GM19240 (cell line): ENCODE results near the gene YIF1A.
"Not testable (repeated sequence)": the region's sequence is repeated elsewhere in the genome, so short reads cannot be mapped to it uniquely, and the experiment has no call there.

ENCODE experiments used
- DNase-seq: peaks from one replicate; pipeline ENCODE4 v3.0.0; 2011; ENCODE audit warnings: low spot score; ENCODE audit not compliant: insufficient read length

Gene YIF1A

GRCh38 chr11:66271816-66272215, 17.1 kb downstream of the YIF1A start:
- no peak for DNase-seq

- no peak for DNase-seq
Observed at GRCh38 chr11:66268952-66269905, 19.7 kb downstream of the YIF1A start.

GRCh38 chr11:66268244-66268951, 20.5 kb downstream of the YIF1A start, which contains the start of gene RAB1B:
Gene RAB1B, plus strand, starts transcription at chr11:66268639. Its CDS starts 41 bp downstream, at chr11:66268680.
- DNase-seq: peak; percentile 95

- DNase-seq: peak; percentile 57
Observed at GRCh38 chr11:66267379-66268243, 21.3 kb downstream of the YIF1A start.

GRCh38 chr11:66267039-66267378, 21.9 kb downstream of the YIF1A start:
- DNase-seq: no peak

GRCh38 chr11:66266378-66267038, 22.4 kb downstream of the YIF1A start:
- DNase-seq: no peak

GRCh38 chr11:66265531-66266377, 23.2 kb downstream of the YIF1A start:
- no peak for DNase-seq

GRCh38 chr11:66264914-66265313, 24.0 kb downstream of the YIF1A start:
- no peak for DNase-seq

GRCh38 chr11:66264383-66264782, 24.6 kb downstream of the YIF1A start:
- no peak for DNase-seq

GRCh38 chr11:66263785-66264184, 25.2 kb downstream of the YIF1A start:
- no peak for DNase-seq

GRCh38 chr11:66263231-66263630, 25.7 kb downstream of the YIF1A start:
- DNase-seq: no peak

- no peak for DNase-seq
Observed at GRCh38 chr11:66262696-66263095, 26.2 kb downstream of the YIF1A start.

- no peak for DNase-seq
Observed at GRCh38 chr11:66262191-66262590, 26.8 kb downstream of the YIF1A start.

GRCh38 chr11:66261578-66261977, 27.4 kb downstream of the YIF1A start:
- no peak for DNase-seq

GRCh38 chr11:66259956-66260355, 29.0 kb downstream of the YIF1A start:
- DNase-seq: no peak

- DNase-seq: no peak
Observed at GRCh38 chr11:66259225-66259624, 29.7 kb downstream of the YIF1A start.

- DNase-seq: no peak
Observed at GRCh38 chr11:66258473-66258893, 30.5 kb downstream of the YIF1A start.

GRCh38 chr11:66253081-66253480, 35.9 kb downstream of the YIF1A start:
- not testable (repeated sequence) for DNase-seq

- DNase-seq: no peak
Observed at GRCh38 chr11:66251809-66252208, 37.1 kb downstream of the YIF1A start.

- no peak for DNase-seq
Observed at GRCh38 chr11:66248903-66249302, 40.0 kb downstream of the YIF1A start.
